Testis (tissue), 2 donors: ENCODE data around the gene NRCAM.

Experiments
- CTCF ChIP-seq, 3 experiments: fragments of 450-650 bp in 2 of 3; fragments of 200-600 bp in 1 of 3; sonication (generic) in 1 of 3; IDR thresholded peaks; one replicate each; pipeline ENCODE4 v1.5.1; 2016 to 2019; ENCODE audit warnings: antibody characterized with exemption in 3 of 3, mild to moderate bottlenecking in 2 of 3, moderate library complexity in 1 of 3
- POLR2A ChIP-seq: fragments of 450-650 bp; IDR thresholded peaks from one replicate; pipeline ENCODE4 v1.6.1; 2017; ENCODE audit warnings: antibody characterized with exemption, mild to moderate bottlenecking, moderate library complexity

GRCh38 chr7:108308276-108308675, 148.0 kb downstream of the NRCAM start:
- TF ChIP-seq CTCF (IDR thresholded peaks at IDR 0.05) (no peak), POLR2A (no peak)
